HEK293T (cell line): ENCODE data around the gene SORBS1.

Experiments
- BHLHE40 ChIP-seq: fragments of 450-650 bp; IDR thresholded peaks from 2 replicates; pipeline ENCODE4 v1.6.1; 2016; ENCODE audit warnings: mild to moderate bottlenecking, moderate library complexity, borderline replicate concordance
- CTBP1 ChIP-seq: fragments of 450-650 bp; IDR thresholded peaks from 2 replicates; pipeline ENCODE4 v1.6.1; 2016; ENCODE audit warnings: borderline replicate concordance
- ELF4 ChIP-seq: fragments of 450-650 bp; IDR thresholded peaks from 2 replicates; pipeline ENCODE4 v1.6.1; 2017; ENCODE audit warnings: antibody characterized with exemption
- FOXA1 ChIP-seq: fragments of 450-650 bp; IDR thresholded peaks from 2 replicates; pipeline ENCODE4 v1.6.1; 2016; ENCODE audit warnings: mild to moderate bottlenecking
- FOXM1 ChIP-seq: fragments of 450-650 bp; IDR thresholded peaks from 2 replicates; pipeline ENCODE4 v1.6.1; 2017; ENCODE audit warnings: mild to moderate bottlenecking, borderline replicate concordance
- HDGF ChIP-seq: fragments of 450-650 bp; IDR thresholded peaks from 2 replicates; pipeline ENCODE4 v1.6.1; 2017; ENCODE audit warnings: antibody characterized with exemption, borderline replicate concordance
- L3MBTL2 ChIP-seq: fragments of 450-650 bp; conservative IDR thresholded peaks from 2 replicates; pipeline ENCODE4 v1.6.1; 2016; ENCODE audit warnings: mild to moderate bottlenecking
- PKNOX1 ChIP-seq: fragments of 450-650 bp; IDR thresholded peaks from 2 replicates; pipeline ENCODE4 v1.6.1; 2016
- SP1 ChIP-seq: fragments of 450-650 bp; IDR thresholded peaks from 2 replicates; pipeline ENCODE4 v1.6.1; 2017
- SUZ12 ChIP-seq: fragments of 450-650 bp; IDR thresholded peaks from 2 replicates; pipeline ENCODE4 v1.6.1; 2016; ENCODE audit warnings: mild to moderate bottlenecking
- TARDBP ChIP-seq: fragments of 450-650 bp; IDR thresholded peaks from 2 replicates; pipeline ENCODE4 v1.6.1; 2016

DNA sequence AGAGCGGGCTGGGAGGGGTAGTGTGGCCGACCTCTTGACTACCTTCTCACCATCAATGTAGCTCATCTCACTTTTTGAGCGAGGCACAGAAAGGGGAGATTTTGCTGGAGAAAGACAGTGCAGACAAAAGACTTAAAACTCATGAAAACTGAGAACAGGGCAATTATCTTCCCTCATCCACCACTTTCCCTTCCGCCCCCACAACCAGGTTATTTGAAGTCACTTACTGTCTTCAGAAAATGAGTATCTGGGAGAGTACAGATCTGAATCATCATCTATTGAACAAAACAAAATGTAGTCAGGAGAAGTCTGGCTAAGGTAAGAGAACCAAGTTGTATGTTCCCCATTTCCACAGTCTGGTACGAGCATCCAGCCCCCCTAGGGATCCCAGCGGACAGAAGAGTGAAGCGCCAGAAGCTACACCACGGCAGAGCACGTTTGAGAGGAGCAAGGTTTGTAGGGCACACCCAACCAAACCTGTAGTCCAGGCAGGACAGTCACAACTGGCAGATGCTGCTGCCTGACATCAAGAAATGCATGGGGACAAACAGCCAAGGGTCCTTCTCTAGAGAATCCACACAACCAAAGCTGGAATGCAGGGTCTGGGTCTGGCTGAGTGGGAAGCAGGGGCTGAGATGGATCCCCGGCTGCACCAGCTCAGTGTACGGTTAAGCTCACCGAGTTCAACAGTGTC, 177.0 kb downstream of the SORBS1 start:
- TF ChIP-seq HDGF = no peak
- no peak for TF ChIP-seq SP1
- no peak for TF ChIP-seq FOXM1
- no peak for TF ChIP-seq PKNOX1
- TF ChIP-seq CTBP1 = no peak
- TF ChIP-seq ELF4 = no peak
- TF ChIP-seq L3MBTL2 = no peak
- no peak for TF ChIP-seq FOXA1
- no peak for TF ChIP-seq BHLHE40
- no peak for TF ChIP-seq SUZ12
- TF ChIP-seq TARDBP = no peak
